GM19372 (cell line): ENCODE results near the gene FADS1.

Source experiments
- ATAC-seq: cut with Tn5 transposase; IDR thresholded peaks from one replicate; pipeline ENCODE4 v1.9.1; 2021; ENCODE audit warnings: mild to moderate bottlenecking, low read depth, moderate library complexity; ENCODE audit not compliant: unreplicated experiment

Gene FADS1

GRCh38 chr11:61780581-61781162 lies 36.1 kb downstream of the FADS1 start:
- no peak for ATAC-seq

GRCh38 chr11:61779666-61780525 lies 36.9 kb downstream of the FADS1 start:
- ATAC-seq: no peak

- no peak for ATAC-seq
Measured at GRCh38 chr11:61778920-61779650, 37.7 kb downstream of the FADS1 start.

- ATAC-seq: no peak
Measured at GRCh38 chr11:61778357-61778886, 38.4 kb downstream of the FADS1 start.

GRCh38 chr11:61777234-61778090 lies 39.3 kb downstream of the FADS1 start:
- no peak for ATAC-seq

- no peak for ATAC-seq
Measured at GRCh38 chr11:61776561-61777075, 40.2 kb downstream of the FADS1 start.

- no peak for ATAC-seq
Measured at GRCh38 chr11:61775606-61776554, 40.9 kb downstream of the FADS1 start.

- no peak for ATAC-seq
Measured at GRCh38 chr11:61775106-61775505, 41.7 kb downstream of the FADS1 start.

- ATAC-seq: no peak
Measured at GRCh38 chr11:61774411-61774810, 42.4 kb downstream of the FADS1 start.

- ATAC-seq: no peak
Measured at GRCh38 chr11:61773809-61774208, 43.0 kb downstream of the FADS1 start.

- ATAC-seq: no peak
Measured at GRCh38 chr11:61773356-61773755, 43.4 kb downstream of the FADS1 start.

GRCh38 chr11:61771985-61772455 lies 44.8 kb downstream of the FADS1 start:
- ATAC-seq: no peak

- ATAC-seq: no peak
Measured at GRCh38 chr11:61771195-61771894, 45.5 kb downstream of the FADS1 start.

GRCh38 chr11:61769946-61770683 lies 46.7 kb downstream of the FADS1 start:
- no peak for ATAC-seq

- ATAC-seq: no peak
Measured at GRCh38 chr11:61769169-61769920, 47.5 kb downstream of the FADS1 start.

GRCh38 chr11:61768376-61769076 lies 48.3 kb downstream of the FADS1 start:
- ATAC-seq: no peak
